Aortic smooth muscle cell (primary cell): Measurements from ENCODE around the gene NOSIP. TPM values are rescaled to one million over a fixed set of nuclear protein-coding genes. Genes with fewer than 3 reads are reported as not detected.

Experiments used
- total RNA-seq: library from RNA; depleted of rRNA; stranded (reverse); fragments of >200 nt; gene quantifications from 2 replicates; pipeline ENCODE4 v1.2.3, GENCODE V29; 2014

NOSIP gene
- total RNA-seq: 81.4 and 103 TPM in 2 replicates

GRCh38 chr19:49580264-49581006, at the start of gene NOSIP:
TSS of gene NOSIP (minus strand) at chr19:49580556. CDS start at chr19:49560691, 19,865 bp downstream.

GRCh38 chr19:49590971-49591730, 10.8 kb upstream of the NOSIP start, which contains the start of gene PRR12:
TSS of gene PRR12 (plus strand) at chr19:49591182. CDS start at chr19:49591655, 473 bp downstream.

GRCh38 chr19:49581007-49581508, 702 bp upstream of the NOSIP start, which contains the start of gene PRRG2:
TSS of gene PRRG2 (plus strand) at chr19:49581316. CDS start at chr19:49583220, 1,904 bp downstream.

Other genes with a start within 250 kb of the NOSIP start
- gene CD37, start 245.2 kb downstream of the NOSIP start, total RNA-seq: not detected in 2 replicates
- 13.7 and 16.0 TPM in 2 replicates for gene TEAD2, start 218.1 kb downstream of the NOSIP start, total RNA-seq
- not detected in 2 replicates for gene DKKL1, start 216.7 kb downstream of the NOSIP start, total RNA-seq
- gene KASH5, start 192.3 kb downstream of the NOSIP start, total RNA-seq: not detected in 2 replicates
- not detected in 2 replicates for gene PTH2, start 157.1 kb downstream of the NOSIP start, total RNA-seq
- not detected in 2 replicates for gene GFY, start 155.2 kb downstream of the NOSIP start, total RNA-seq
- under 0.01 and 0.19 TPM in 2 replicates for gene SLC17A7, start 139.0 kb downstream of the NOSIP start, total RNA-seq
- gene PIH1D1, start 128.7 kb downstream of the NOSIP start, total RNA-seq: 100 and 117 TPM in 2 replicates
- gene ALDH16A1, start 127.3 kb downstream of the NOSIP start, total RNA-seq: 27.2 and 40.8 TPM in 2 replicates
- 3.3 and 5.2 TPM in 2 replicates for gene FLT3LG, start 106.3 kb downstream of the NOSIP start, total RNA-seq
- 2,656 and 2,860 TPM in 2 replicates for gene RPL13A, start 92.9 kb downstream of the NOSIP start, total RNA-seq
- gene RPS11, start 84.1 kb downstream of the NOSIP start, total RNA-seq: 2,801 and 3,340 TPM in 2 replicates
- 55.8 and 68.3 TPM in 2 replicates for gene FCGRT, start 67.9 kb downstream of the NOSIP start, total RNA-seq
- 292 and 325 TPM in 2 replicates for gene RCN3, start 52.6 kb downstream of the NOSIP start, total RNA-seq
- 0.25 and 0.92 TPM in 2 replicates for gene PRRG2, start 760 bp upstream of the NOSIP start, total RNA-seq
- gene PRR12, start 10.6 kb upstream of the NOSIP start, total RNA-seq: 2.1 and 3.0 TPM in 2 replicates
- gene RRAS, start 59.6 kb upstream of the NOSIP start, total RNA-seq: 44.3 and 46.8 TPM in 2 replicates
- gene SCAF1, start 61.7 kb upstream of the NOSIP start, total RNA-seq: 11.1 and 13.1 TPM in 2 replicates
- gene IRF3, start 85.3 kb upstream of the NOSIP start, total RNA-seq: 61.1 and 65.4 TPM in 2 replicates
- gene BCL2L12, start 85.4 kb upstream of the NOSIP start, total RNA-seq: 2.2 and 4.0 TPM in 2 replicates
- gene PRMT1, start 96.7 kb upstream of the NOSIP start, total RNA-seq: 271 and 406 TPM in 2 replicates
- gene ADM5, start 109.0 kb upstream of the NOSIP start, total RNA-seq: 0.25 and 0.40 TPM in 2 replicates
- 10.4 and 21.8 TPM in 2 replicates for gene CPT1C, start 110.6 kb upstream of the NOSIP start, total RNA-seq
- 0.06 and 0.13 TPM in 2 replicates for gene TSKS, start 182.8 kb upstream of the NOSIP start, total RNA-seq
- 78.3 and 86.3 TPM in 2 replicates for gene AP2A1, start 186.4 kb upstream of the NOSIP start, total RNA-seq
- 24.3 and 25.8 TPM in 2 replicates for gene FUZ, start 232.7 kb upstream of the NOSIP start, total RNA-seq
- gene MED25, start 237.7 kb upstream of the NOSIP start, total RNA-seq: 16.5 and 16.6 TPM in 2 replicates